GM12878 (cell line): Measurements from ENCODE around the gene AHNAK. TPM values are rescaled to one million over a fixed set of nuclear protein-coding genes. Genes with fewer than 3 reads are reported as not detected.

ENCODE experiments used
- ASH2L ChIP-seq: fragments of 300-600, 200-600 bp; sonication (generic); IDR thresholded peaks from 2 replicates; pipeline ENCODE4 v1.6.1; 2017; ENCODE audit warnings: low read depth, mild to moderate bottlenecking, borderline replicate concordance
- BMI1 ChIP-seq: fragments of 450-650 bp; IDR thresholded peaks from 2 replicates; pipeline ENCODE4 v1.6.1; 2016; ENCODE audit warnings: mild to moderate bottlenecking, moderate library complexity, borderline replicate concordance
- E2F4 ChIP-seq: IDR thresholded peaks from 2 replicates; pipeline ENCODE4 v1.6.1; 2012; ENCODE audit warnings: low read depth, low read length, improper control_type of control experiment
- FOS ChIP-seq: IDR thresholded peaks from 3 replicates; pipeline ENCODE4 v1.6.1; 2011; ENCODE audit warnings: borderline replicate concordance; ENCODE audit not compliant: insufficient read length; ENCODE audit errors: extremely low read depth
- GATAD2B ChIP-seq: fragments of 450-650 bp; conservative IDR thresholded peaks from 2 replicates; pipeline ENCODE4 v1.6.1; 2017; ENCODE audit warnings: low read depth, mild to moderate bottlenecking, moderate library complexity
- HCFC1 ChIP-seq: fragments of 150-350 bp; IDR thresholded peaks from 2 replicates; pipeline ENCODE4 v1.6.1; 2014; ENCODE audit warnings: low read length
- MYC ChIP-seq: IDR thresholded peaks from 2 replicates; pipeline ENCODE4 v1.6.1; 2011; ENCODE audit warnings: mild to moderate bottlenecking, low read length, moderate library complexity, inconsistent platforms; ENCODE audit not compliant: insufficient read depth, insufficient replicate concordance, insufficient read length, severe bottlenecking
- NFXL1 ChIP-seq: fragments of 450-650 bp; IDR thresholded peaks from 2 replicates; pipeline ENCODE4 v1.6.1; 2017; ENCODE audit warnings: antibody characterized with exemption, mild to moderate bottlenecking, borderline replicate concordance
- NRF1 ChIP-seq: conservative IDR thresholded peaks from 2 replicates; pipeline ENCODE4 v1.6.1; 2011; ENCODE audit warnings: mild to moderate bottlenecking, low read depth, low read length, improper control_type of control experiment
- PAX8 ChIP-seq: fragments of 450-650 bp; IDR thresholded peaks from 2 replicates; pipeline ENCODE4 v1.6.1; 2017; ENCODE audit warnings: mild to moderate bottlenecking, moderate library complexity
- POLR2A ChIP-seq: IDR thresholded peaks from 2 replicates; pipeline ENCODE4 v1.6.1; 2011; ENCODE audit warnings: low read depth, mild to moderate bottlenecking, low read length
- REST ChIP-seq: IDR thresholded peaks from 2 replicates; pipeline ENCODE4 v1.6.1; 2012; ENCODE audit warnings: mild to moderate bottlenecking, low read depth, low read length
- SMAD1 ChIP-seq: fragments of 450-650 bp; IDR thresholded peaks from 2 replicates; pipeline ENCODE4 v1.6.1; 2018; ENCODE audit warnings: mild to moderate bottlenecking, low read depth; ENCODE audit not compliant: partially characterized antibody
- SREBF1 ChIP-seq: IDR thresholded peaks from 2 replicates; pipeline ENCODE4 v1.6.1; 2012; ENCODE audit warnings: mild to moderate bottlenecking, low read length
- SREBF2 ChIP-seq: IDR thresholded peaks from 2 replicates; pipeline ENCODE4 v1.6.1; 2012; ENCODE audit warnings: mild to moderate bottlenecking, low read length
- TCF7 ChIP-seq: IDR thresholded peaks from 2 replicates; pipeline ENCODE4 v1.6.1; 2014; ENCODE audit warnings: antibody characterized with exemption, borderline replicate concordance
- ZSCAN29 ChIP-seq: fragments of 450-650 bp; IDR thresholded peaks from 2 replicates; pipeline ENCODE4 v1.6.1; 2017; ENCODE audit warnings: mild to moderate bottlenecking, moderate library complexity
- polyA plus RNA-seq, 11 experiments: library from polyadenylated mRNA; depleted of rRNA in 4 of 11; unstranded in 6 of 11; stranded (reverse) in 5 of 11; fragments of >200 nt; fragmentation: Nextera tagmentation in 4 of 11; fragmentation: Illumina TruSeq in 1 of 11; extraction: Ambion mirVana in 4 of 11; extraction: Trizol in 1 of 11; gene quantifications; 1 replicate in 1 of 11; 2 replicates in 10 of 11; pipeline versions ENCODE4 v1.2.1 to v1.2.3, GENCODE V29; 2011 to 2016; ENCODE audit warnings: inconsistent platforms in 2 of 11, missing spikeins in 2 of 11, low read depth in 1 of 11
- total RNA-seq, 4 experiments: library from RNA; depleted of rRNA in 3 of 4; stranded (reverse); fragments of >200 nt in 3 of 4; fragmentation: Illumina TruSeq in 1 of 4; extraction: Trizol in 1 of 4; gene quantifications; 2 replicates each; pipeline versions ENCODE4 v1.2.1 to v1.2.3, GENCODE V29; 2013 to 2021
- TF ChIP-seq, protein P1 (sequence below): fragments of 450-650 bp; IDR thresholded peaks from 2 replicates; pipeline ENCODE4 v1.6.1; 2017; ENCODE audit warnings: mild to moderate bottlenecking, moderate library complexity
- TF ChIP-seq, protein P2 (sequence below): fragments of 150-350 bp; IDR thresholded peaks from 2 replicates; pipeline ENCODE4 v1.6.1; 2014; ENCODE audit warnings: mild to moderate bottlenecking, low read depth, low read length
- TF ChIP-seq, protein P3 (sequence below): IDR thresholded peaks from 2 replicates; pipeline ENCODE4 v1.6.1; 2012; ENCODE audit warnings: low read depth, low read length, improper control_type of control experiment

The AHNAK gene
- total and polyA plus RNA-seq, 10 of the 15 experiments (the other 5 are each of a cell fraction or from before 2014, with no cell fraction given) = 0.76 to 90.3 (median 19.4) TPM

GRCh38 chr11:62573592-62574362, 27.2 kb upstream of the AHNAK start, which contains the start of gene EEF1G (continued):
- TF ChIP-seq E2F4 = peak; percentile 73
- no peak for TF ChIP-seq SREBF2
- TF ChIP-seq FOS = no peak
- TF ChIP-seq NFXL1 = no peak
- TF ChIP-seq REST = peak; percentile 54; the same call in 1 of the 2 replicates
- TF ChIP-seq, protein P1, sequence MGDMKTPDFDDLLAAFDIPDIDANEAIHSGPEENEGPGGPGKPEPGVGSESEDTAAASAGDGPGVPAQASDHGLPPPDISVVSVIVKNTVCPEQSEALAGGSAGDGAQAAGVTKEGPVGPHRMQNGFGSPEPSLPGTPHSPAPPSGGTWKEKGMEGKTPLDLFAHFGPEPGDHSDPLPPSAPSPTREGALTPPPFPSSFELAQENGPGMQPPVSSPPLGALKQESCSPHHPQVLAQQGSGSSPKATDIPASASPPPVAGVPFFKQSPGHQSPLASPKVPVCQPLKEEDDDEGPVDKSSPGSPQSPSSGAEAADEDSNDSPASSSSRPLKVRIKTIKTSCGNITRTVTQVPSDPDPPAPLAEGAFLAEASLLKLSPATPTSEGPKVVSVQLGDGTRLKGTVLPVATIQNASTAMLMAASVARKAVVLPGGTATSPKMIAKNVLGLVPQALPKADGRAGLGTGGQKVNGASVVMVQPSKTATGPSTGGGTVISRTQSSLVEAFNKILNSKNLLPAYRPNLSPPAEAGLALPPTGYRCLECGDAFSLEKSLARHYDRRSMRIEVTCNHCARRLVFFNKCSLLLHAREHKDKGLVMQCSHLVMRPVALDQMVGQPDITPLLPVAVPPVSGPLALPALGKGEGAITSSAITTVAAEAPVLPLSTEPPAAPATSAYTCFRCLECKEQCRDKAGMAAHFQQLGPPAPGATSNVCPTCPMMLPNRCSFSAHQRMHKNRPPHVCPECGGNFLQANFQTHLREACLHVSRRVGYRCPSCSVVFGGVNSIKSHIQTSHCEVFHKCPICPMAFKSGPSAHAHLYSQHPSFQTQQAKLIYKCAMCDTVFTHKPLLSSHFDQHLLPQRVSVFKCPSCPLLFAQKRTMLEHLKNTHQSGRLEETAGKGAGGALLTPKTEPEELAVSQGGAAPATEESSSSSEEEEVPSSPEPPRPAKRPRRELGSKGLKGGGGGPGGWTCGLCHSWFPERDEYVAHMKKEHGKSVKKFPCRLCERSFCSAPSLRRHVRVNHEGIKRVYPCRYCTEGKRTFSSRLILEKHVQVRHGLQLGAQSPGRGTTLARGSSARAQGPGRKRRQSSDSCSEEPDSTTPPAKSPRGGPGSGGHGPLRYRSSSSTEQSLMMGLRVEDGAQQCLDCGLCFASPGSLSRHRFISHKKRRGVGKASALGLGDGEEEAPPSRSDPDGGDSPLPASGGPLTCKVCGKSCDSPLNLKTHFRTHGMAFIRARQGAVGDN = no peak; the same call in 1 of the 2 replicates
- peak; percentile 79 for TF ChIP-seq SMAD1
- TF ChIP-seq GATAD2B = no peak; the same call in 1 of the 2 replicates
- no peak for TF ChIP-seq ZSCAN29
- peak; percentile 26 for TF ChIP-seq HCFC1
- peak; percentile 94 for TF ChIP-seq NRF1
- TF ChIP-seq MYC = peak; percentile 39
- TF ChIP-seq PAX8 = no peak
- TF ChIP-seq TCF7 = no peak
- TF ChIP-seq, protein P2, sequence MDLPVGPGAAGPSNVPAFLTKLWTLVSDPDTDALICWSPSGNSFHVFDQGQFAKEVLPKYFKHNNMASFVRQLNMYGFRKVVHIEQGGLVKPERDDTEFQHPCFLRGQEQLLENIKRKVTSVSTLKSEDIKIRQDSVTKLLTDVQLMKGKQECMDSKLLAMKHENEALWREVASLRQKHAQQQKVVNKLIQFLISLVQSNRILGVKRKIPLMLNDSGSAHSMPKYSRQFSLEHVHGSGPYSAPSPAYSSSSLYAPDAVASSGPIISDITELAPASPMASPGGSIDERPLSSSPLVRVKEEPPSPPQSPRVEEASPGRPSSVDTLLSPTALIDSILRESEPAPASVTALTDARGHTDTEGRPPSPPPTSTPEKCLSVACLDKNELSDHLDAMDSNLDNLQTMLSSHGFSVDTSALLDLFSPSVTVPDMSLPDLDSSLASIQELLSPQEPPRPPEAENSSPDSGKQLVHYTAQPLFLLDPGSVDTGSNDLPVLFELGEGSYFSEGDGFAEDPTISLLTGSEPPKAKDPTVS = peak; percentile 97
- peak; percentile 93 for TF ChIP-seq POLR2A
- TF ChIP-seq BMI1 = no peak
- TF ChIP-seq SREBF1 = no peak
- TF ChIP-seq, protein P3, sequence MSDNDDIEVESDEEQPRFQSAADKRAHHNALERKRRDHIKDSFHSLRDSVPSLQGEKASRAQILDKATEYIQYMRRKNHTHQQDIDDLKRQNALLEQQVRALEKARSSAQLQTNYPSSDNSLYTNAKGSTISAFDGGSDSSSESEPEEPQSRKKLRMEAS = peak; percentile 73
- peak; percentile 65; the same call in 1 of the 2 replicates for TF ChIP-seq ASH2L
